Lower leg skin (tissue), 3 donors: ENCODE data around the gene MYH9.

ENCODE experiments used
- CTCF ChIP-seq, 3 donors: fragments of 450-650 bp; IDR thresholded peaks; one replicate each; pipeline ENCODE4 v1.5.1; 2016; ENCODE audit warnings: antibody characterized with exemption in 3 of 3, mild to moderate bottlenecking in 3 of 3, moderate library complexity in 2 of 3
- POLR2A ChIP-seq, 2 donors: fragments of 450-650 bp; IDR thresholded peaks; one replicate each; pipeline ENCODE4 v1.6.1; 2016 to 2017; ENCODE audit warnings: antibody characterized with exemption in 2 of 2, mild to moderate bottlenecking in 1 of 2, moderate library complexity in 1 of 2

- TF ChIP-seq POLR2A (IDR thresholded peaks at IDR 0.05) (no peak), CTCF (IDR thresholded peaks at IDR 0.05) (no peak)
Observed at GRCh38 chr22:36381513-36382128, 6.1 kb downstream of the MYH9 start.
